GM21576 (cell line): ENCODE data around the gene PHACTR1.

ENCODE experiments used
- ATAC-seq: cut with Tn5 transposase; IDR thresholded peaks from one replicate; pipeline ENCODE4 v1.9.1; 2021; ENCODE audit warnings: mild to moderate bottlenecking, moderate library complexity; ENCODE audit not compliant: unreplicated experiment

Gene PHACTR1

DNA sequence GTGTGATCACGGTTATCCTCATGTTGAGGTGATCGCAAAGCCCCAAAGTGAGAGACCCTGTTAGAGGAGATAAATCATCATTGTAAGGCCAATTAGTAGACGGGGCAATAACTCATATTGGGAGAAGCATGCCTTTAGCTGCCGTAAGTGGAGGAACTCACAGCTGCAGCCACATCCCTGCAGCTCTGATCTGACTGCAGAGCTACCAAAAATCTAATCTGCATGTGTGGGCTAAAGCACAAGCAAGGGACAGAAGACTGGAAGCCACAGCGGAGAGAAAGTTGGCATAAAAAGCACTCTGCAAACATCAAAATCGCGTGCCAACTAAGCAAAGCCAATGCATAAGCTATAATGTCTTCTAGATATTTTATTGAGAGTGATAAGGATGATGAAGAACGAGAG is 532.0 kb downstream of the PHACTR1 start:
- ATAC-seq = no peak

DNA sequence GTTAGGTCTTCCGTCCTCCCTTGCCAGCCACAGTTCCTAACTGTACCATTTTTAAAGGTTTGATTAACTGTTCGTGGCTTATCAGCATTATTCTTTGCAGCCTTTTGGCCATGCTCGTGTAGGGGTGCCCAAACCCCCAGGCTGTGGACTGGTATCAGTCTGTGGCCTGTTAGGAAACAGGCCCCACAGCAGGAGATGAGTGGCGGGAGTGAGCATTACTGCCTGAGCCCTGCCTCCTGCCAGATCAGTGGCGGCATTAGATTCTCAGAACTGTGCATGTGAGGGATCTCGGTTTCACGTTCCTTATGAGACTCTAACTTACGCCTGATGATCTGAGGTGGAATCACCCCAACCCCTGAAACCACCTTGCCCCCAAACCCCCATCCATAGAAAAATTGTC is 532.4 kb downstream of the PHACTR1 start:
- ATAC-seq = no peak

DNA sequence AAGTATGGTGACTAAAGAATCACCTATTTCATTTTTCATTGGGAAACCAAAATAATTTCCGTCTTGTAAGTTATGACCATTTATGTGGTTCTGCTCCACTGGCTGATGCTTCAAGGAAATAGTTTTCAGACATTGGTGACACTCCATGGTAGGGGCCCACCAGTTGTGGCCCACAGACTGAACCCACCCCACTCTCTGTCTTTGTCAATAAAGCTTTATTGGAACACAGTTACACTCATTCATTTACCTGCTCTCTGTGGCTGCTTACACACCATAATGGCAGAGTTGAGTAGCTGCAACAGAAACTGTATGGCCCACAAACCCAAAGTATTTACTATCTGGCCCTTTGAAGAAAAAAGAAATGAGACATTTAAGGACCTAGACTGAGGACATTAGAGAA is 533.2 kb downstream of the PHACTR1 start:
- ATAC-seq = no peak

DNA sequence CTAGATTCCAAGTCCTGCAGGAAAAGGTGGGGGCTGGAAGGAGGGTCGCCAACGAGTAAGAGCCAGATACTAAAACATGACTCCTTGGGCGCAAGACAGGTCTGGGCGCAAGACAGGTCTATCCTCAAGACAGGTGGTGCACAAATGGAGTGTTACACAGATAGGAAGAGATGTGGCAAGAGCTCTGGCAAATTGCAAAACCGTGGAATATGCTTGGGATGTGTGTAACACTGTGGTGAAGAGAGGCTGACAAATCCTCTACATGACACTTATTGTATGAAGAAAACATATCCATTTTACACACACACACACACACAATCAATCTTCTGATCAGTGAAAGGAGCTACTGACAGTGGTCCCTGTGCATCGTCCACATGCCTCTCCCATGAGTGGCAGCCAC is 534.1 kb downstream of the PHACTR1 start:
- ATAC-seq = no peak

DNA sequence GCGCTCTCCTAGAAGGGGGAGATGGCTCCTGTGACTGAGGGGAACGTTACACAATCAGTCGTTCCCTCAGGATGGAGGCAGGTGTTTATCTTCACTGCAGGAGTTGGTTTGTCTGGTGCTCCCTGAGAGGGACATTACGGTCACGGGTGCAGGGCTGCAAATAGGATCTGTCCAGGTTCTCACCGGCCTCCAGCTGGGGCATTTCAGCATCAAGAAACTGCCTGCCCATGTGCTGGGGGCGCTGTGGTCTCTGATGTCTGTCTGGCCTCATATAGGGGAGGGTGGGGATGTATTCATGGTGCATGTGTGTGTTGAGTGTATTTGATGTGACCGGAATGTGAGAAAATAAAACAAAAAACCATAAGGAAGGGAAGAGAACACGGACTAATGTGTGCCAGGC is 534.7 kb downstream of the PHACTR1 start:
- no peak for ATAC-seq

DNA sequence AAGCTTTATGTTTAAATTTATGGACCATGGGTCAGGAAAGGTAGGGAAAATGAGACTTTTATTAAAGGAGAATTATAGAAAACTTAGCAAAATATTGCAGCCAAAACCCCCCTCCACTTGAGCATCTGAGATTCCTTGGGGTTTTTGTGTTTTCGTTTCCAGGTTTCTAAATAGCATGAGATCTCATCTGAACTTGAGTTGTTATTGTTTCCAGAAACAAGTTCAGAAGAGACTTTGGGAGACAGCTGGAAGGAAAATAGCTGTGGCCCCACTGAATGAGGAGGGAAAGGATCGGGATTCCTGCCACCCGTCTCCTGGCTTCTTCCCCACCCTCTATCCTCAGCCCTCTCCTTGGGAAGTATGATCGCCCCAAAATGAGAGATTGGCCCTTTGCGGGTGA is 536.2 kb downstream of the PHACTR1 start:
- no peak for ATAC-seq

DNA sequence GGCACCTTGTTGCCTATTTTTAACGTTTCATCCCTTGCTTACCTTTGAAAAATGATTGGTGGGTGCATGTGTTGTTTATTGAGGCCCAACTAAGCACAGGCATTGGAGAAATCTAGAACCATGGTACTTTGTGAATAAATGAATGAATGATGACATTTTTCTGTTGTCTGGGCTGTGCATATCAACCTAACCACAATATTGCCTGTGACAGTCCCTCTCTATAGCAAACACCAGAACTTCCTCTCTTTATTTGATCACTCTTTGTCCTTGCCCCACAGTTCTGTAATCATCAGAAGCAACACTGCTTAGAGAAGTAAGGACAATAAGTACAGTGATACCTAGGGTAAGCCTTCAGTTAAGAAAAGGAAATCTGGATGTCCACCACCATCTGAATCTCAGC is 536.7 kb downstream of the PHACTR1 start:
- ATAC-seq = no peak

DNA sequence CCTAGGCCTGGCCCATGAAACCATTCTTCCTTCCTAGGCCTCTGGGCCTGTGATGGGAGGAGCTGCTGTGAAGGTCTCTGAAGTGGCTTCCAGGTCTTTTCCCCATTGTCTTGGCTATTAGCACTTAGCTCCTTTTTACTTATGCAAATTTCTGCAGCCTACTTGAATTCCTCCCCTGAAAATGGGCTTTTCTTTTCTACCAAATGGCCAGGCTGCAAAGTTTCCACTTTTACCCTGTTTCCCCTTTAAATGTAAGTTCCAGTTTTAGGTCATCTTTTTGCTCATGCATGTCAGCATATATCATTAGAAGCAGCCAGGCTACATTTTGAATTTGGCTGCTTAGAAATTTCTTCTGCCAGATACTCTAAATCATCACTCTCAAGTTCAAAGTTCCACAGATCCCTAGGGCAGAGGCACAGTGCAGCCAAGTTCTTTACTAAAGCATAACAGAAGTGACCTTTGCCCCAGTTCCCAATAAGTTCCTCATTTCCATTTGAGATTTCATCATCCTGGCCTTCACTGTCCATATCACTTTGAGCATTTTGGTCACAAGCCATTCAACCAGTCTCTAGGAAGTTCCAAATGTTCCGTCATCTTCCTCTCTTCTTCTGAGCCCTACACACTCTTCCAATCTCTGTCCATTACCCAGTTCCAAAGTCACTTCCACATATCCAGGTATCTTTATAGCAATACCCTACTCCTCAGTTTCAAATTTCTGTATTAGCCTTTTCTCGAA is 539.9 kb downstream of the PHACTR1 start:
- ATAC-seq = no peak

DNA sequence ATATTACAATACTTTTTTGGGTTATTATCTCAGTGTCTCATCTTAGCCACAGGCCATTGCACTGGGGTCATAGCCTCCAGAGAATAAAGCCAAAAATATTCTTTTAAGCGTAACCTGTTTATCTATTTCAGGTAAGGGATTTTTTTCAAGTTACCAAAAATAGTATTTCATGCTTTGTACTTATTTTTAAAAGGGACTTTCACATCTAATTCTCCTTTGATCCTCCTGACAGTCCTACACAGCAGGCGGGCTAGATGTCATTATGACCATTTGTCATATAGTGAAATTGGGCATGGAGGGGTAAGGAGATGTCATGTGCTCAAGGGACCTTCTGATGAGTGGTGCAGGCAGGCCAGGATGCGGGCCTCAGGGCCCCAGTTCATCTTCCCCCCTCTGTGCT is 542.8 kb downstream of the PHACTR1 start:
- ATAC-seq = peak; percentile 43

DNA sequence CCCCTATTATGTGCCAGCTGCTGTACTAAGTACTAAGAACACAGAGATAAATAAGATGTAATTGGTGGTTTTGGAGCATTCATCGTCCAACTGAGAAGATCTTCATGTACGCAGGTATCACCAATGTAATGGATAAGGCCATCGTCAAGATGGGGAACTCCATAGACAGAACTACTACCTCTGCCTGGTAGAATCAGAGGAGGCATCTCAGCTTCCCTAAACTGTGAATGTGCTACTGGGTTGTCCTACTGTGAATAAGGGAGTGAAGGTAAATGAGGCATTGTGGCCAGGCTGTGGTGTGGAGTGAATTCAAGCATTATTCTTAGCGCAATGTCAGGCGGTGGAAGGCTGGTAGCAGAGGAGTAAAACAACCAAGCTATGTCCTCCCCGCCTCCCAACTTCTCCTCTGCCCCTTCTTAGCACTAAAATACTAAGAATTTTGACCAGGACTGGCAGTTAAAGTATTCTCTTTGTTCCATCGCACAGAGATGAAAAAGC is 543.6 kb downstream of the PHACTR1 start:
- no peak for ATAC-seq

DNA sequence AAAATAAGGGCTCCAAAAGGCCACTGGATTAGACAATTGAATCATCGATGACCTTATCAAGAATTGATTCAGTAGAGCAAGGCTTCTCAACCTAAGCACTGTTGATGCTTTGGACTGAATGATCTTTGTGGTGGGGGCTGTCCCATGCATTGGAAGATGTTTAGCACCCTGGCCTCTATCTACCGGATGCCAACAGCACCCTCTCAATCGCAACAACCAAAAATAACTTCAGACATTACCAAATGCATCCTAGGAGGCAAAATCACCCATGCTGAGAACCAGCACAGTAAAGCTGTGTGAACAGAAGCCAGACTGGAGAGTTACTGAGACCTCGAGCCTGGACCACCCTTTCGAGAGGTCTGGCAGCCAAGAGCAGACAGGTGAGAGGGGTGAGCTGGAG is 544.3 kb downstream of the PHACTR1 start:
- ATAC-seq = peak; percentile 21

DNA sequence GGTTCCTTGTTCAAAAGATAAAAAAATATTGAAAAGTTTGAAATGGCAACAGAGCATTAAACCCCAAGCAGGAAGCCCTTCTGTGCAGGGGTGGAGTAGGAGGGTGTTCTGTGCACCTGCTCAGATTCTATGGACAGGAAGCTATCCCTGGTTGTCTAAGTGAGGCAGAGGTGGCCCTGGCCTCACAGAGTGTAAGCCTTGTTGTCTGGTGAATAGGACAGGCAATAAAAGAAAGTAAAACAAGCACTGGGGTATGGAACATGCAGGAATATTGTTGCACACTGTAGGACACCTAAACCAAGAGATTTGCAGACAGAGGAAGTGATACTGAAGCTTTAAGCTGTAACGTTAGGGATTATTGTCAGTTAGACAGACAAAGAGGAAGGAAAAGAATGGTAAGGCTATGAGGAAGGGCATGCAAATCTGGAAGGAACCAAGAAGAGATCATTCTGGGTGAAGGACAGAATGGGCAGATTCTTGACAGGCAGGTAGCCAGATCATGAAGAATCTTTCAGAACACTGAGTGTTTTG is 545.0 kb downstream of the PHACTR1 start:
- peak; percentile 50 for ATAC-seq

DNA sequence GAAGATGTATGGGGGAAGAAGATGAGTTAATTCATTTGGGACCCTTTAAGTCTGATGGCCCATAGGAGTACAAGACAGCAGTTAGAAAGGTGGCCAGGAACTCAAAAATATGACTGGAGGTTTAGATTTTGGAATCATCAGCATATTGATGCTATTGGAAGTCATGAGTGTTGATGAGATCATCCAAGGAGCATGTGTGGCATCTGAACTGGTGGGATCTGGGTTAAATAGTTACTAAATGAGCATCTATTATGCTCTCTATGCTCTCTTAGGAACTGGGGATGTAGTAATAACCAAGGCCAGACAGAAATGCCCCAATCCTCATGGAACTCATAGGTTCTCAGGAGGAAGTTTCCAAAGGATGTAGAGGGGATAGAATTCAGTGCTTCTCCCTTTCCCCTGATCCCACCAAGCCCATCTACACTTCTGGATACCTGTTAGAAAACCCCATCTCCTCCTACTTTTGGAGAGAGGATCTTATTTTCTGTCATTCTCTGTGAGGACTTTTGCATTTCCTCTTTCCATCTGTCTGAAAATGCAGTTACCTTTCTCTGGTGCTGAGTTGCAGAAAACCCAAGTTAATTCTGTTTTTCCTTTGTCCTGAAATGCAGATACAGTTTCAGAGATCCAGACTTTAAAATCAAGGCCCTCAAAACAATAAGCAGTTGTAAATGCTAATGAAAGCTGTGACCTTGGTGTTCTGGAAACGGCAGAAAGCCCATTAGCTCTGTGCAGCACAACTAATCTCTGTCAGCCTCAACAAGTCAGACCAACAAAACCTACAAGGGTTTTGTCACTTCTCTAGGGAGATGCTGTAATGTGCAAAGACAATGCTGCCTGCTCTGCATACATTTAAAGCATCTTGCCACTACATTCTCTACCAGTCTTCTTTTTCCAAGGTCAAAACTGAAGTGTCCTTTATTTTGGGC is 546.0 kb downstream of the PHACTR1 start:
- ATAC-seq = no peak

DNA sequence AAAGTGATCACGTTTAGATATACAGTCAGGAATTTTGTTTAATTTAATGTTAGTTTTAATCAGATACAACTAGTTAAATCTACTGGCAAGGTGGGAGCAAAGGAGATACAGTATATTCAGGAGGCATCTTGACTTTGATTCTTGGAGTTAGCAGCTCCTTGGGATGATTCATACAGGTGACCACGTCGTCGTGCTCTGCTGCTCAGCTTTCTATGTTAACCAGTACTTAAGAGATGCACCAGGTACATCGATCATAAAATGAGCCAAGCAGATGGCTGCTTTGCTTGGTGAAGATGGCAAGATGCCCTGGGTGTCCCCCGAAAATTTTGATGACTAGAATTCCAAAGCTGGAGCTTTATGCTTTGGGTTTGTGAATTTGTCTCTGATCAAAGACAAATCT is 547.1 kb downstream of the PHACTR1 start:
- no peak for ATAC-seq

DNA sequence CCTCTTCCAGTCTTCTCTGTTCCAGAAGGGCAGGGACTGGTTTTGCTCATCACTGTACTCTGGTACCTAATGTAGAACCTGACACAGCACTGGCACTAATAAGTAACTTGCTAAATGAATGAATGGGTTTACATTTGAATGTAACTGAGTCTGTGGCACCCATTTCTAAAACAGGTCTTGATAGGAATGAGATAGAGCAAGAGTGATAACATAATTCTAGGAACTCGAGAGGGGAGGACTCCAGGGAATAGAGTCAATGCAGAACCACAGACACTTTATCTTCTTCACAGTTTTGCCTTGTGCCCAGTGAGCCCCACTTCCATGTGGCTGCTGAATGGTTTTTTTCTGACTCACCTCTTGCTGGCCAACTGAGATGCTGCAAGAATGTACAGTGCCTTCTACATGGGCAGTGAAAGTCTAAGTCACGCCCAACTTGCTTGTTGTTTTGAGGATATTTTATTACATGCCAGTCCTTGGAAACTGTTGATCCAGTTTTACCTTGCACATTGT is 550.6 kb downstream of the PHACTR1 start:
- ATAC-seq = no peak

DNA sequence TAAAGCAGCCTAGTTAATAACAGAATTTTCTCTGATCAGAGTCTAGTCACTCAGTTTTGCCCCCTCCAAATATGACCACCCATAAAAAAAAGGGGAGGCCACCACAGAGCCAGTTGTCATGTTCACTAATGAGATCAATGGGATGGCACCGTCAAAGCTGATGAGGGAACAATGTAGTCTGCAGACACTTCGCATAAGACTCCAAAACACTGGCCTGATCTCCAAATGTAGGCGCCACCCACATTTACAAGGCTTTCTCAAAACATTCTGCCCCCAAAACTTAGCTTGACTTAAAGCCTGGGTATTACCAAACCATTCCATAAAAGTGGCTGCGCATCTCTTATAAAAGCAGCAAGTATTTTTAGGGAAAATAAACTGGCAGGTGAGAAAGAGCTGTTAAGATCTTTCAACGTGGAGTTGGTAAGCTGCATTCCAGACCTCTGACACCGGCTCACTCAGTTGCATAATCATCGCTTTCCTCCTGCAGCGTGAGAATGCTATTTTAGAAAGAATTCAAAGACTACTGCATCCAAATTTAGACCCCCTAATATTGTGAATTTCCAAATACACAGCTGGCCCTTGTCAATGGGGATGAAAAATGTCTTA is 552.4 kb downstream of the PHACTR1 start:
- no peak for ATAC-seq

DNA sequence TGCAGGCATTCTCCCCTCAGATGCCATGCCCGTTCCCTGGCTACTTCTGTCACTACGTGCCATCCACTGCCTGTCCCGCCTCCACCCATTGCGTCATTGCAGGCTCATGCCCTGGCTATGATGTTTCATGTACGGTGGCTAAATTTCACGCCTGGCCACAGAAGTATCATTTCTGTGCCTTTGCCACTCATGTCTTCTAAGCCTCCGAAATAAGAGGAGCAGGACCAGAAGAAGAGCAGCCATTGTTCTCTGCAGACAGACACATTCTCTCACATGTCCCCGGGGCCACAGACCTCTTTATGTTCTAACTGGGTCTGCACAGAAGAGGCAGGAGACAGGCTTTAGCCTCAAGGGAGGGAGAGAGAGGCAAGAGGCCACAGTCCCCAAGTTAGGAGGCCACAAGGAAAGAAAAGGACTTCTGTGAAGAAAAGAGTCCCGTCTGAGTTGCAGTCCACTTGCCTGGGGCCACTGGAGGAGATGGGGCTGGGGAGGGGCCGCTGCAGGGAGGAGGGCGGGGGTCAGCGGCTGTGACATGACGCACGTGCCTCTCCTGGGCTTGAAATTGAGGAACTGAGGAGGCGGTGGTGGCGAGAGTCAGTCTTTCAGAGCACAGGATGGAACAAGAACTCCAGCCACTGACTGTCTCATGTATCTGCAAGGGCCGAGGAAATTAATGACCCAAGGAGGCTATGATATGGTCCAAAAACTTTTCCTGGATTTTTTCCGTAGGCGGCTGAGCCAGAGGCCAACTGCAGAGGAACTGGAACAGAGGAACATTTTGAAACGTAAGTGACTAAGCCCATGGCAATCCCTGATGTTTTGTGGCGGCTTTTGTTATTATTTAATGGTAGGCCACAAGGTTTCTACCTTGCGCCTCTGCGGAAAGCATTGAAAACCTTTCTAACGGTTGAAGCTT is 555.8 kb downstream of the PHACTR1 start:
- ATAC-seq = no peak

DNA sequence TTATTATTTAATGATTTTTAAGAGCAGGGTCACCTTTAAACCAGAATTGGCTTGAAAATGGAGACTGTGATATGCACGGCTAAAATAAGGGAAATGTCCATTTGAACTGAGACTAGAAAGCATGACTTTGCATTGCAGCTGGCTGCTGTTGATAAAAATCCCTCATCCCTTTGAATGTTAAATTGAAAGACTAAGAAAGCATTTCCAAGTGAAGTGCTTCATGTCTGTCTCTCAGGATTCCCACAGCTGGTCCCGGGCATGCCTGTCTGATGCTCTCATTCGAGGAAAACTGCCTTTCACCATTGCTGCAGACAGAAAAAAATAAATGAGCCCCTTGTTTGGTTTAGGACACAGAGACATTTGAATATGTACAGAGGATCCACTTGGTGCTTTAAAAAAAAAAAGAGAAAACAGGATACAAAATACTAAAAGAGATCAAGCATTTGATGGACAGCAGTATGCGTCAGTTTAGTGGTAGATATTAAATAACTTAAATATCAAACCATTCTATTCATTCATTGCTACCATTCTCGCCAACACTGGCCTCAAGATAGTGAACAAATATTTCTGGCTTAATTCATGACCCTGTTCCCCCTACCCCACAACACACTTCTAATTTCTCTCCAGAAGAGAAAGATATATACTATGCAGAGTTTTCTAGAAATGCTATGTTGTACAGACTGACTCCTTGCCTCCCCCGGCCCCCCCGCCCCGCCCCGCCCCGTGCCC is 556.8 kb downstream of the PHACTR1 start:
- ATAC-seq = no peak

DNA sequence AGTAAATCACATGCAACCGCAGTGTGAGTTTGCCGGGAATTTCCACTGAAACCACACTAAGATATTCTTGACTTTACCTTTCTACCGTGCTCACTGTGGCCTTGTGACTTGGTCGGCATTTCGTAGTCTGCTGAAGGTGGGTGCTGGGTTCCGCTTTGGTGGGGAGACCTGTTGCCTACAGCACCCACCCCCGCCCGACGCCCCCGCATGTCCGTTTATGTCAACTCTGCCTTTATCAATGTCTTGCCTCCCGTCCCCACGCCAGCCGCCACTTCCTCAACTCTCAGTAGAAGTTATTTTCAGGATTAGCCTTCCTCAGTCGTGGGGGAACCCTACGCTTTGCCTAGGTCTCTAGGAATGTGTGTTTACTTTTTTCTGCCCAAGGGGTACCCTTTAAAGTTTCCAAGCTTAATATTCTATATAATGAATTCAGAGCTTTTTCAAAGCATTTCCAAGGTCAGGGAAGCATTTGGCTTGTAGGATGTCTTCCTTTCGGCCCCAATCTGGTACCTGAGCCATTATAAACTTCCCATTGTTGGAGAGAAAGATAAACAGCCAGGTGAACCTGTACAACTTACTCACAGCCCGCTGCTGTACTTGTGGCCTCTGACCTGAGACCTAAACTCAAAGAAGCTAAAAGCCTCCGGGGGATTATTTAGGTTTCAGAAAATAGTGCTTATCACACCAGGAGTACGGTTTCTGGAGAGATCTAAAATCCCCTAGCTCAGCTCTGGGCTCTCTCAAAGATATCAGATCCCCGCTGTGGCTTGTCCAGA is 557.6 kb downstream of the PHACTR1 start:
- ATAC-seq = peak; percentile 41
